Heart right ventricle (tissue), 16 donors: ENCODE results near the gene CCM2. TPM values are rescaled to one million over a fixed set of nuclear protein-coding genes. Genes with fewer than 3 reads are reported as not detected.

ENCODE experiments used
- ATAC-seq, 8 donors: fragments of 200-7000 bp; cut with Tn5 transposase; one replicate each; pipeline ENCODE4 v1.9.1; 2020; ENCODE audit warnings: mild to moderate bottlenecking in 8 of 8, moderate library complexity in 8 of 8, moderate number of reproducible peaks in 1 of 8
- DNase-seq, 2 donors: peaks; one replicate each; pipeline ENCODE4 v3.0.0-alpha.2; 2020
- H3K27ac ChIP-seq, 10 donors: fragments of 200-600 bp; sonication (generic) in 2 of 10; one replicate each; pipeline versions ENCODE4 v1.5.0 to v1.8.0; 2020 to 2022; ENCODE audit warnings: mild to moderate bottlenecking in 3 of 10
- H3K27me3 ChIP-seq, 7 donors: fragments of 200-600 bp; one replicate each; pipeline ENCODE4 v1.8.0; 2021 to 2022; ENCODE audit warnings: mild to moderate bottlenecking in 2 of 7
- H3K36me3 ChIP-seq, 9 donors: fragments of 200-600 bp; sonication (generic) in 1 of 9; one replicate each; pipeline versions ENCODE4 v1.5.0 to v1.8.0; 2020 to 2022; ENCODE audit warnings: mild to moderate bottlenecking in 2 of 9
- H3K4me1 ChIP-seq, 9 donors: fragments of 200-600 bp; sonication (generic) in 1 of 9; one replicate each; pipeline versions ENCODE4 v1.5.0 to v1.8.0; 2020 to 2022; ENCODE audit warnings: mild to moderate bottlenecking in 4 of 9
- H3K4me3 ChIP-seq, 10 donors: fragments of 200-600 bp; sonication (generic) in 2 of 10; one replicate each; pipeline versions ENCODE4 v1.5.0 to v1.8.0; 2020 to 2022; ENCODE audit warnings: mild to moderate bottlenecking in 7 of 10, moderate library complexity in 2 of 10
- H3K9me3 ChIP-seq, 11 donors: fragments of 200-600 bp in 10 of 11; sonication (generic) in 2 of 11; one replicate each; pipeline versions ENCODE4 v1.5.0 to v1.8.0; 2013 to 2022; ENCODE audit warnings: mild to moderate bottlenecking in 2 of 11, control low read depth in 1 of 11, moderate library complexity in 1 of 11
- WGBS, 2 donors: extraction: QIAGEN DNeasy Blood & Tissue Kit; methylation state at CpG; one replicate each; pipeline ENCODE4 v1.1.7; 2013; ENCODE audit warnings: inconsistent platforms in 1 of 2; 5-methylcytosine and 5-hydroxymethylcytosine counted together
- intact Hi-C, 10 donors: fragments of 100-400 bp; cut with DNase I; formaldehyde crosslinking; loops; one replicate each; pipeline versions ENCODE4 v1.11.1 to v1.14.2; 2022
- polyA plus RNA-seq, 2 donors: library from polyadenylated mRNA; stranded (reverse); fragments of 200-250 nt; gene quantifications; one replicate each; pipeline ENCODE4 v1.2.3, GENCODE V29; 2013
- total RNA-seq, 10 donors: library from RNA; stranded (reverse); fragmentation: NEBNext Ultra II Directional in 3 of 10; extraction: Animal tissue kit (Norgen Biotek cat#: 25700) in 3 of 10; gene quantifications; one replicate each; pipeline versions ENCODE4 v1.2.1 to v1.2.4, GENCODE V29; 2021 to 2023
- TF ChIP-seq, protein P1 (sequence below), 9 donors: fragments of 200-600 bp; sonication (generic) in 2 of 9; IDR thresholded peaks; one replicate each; pipeline versions ENCODE4 v1.5.0 to v1.8.0; 2021 to 2022; ENCODE audit warnings: antibody characterized with exemption in 9 of 9, mild to moderate bottlenecking in 5 of 9, moderate library complexity in 1 of 9
- donor health status: Arrhythmogenic right ventricular cardiomyopathy.
- donor health status: ischemic (EF 13 %, LVEDD 7.1; RV severe dilation, severe dysfunction).
- donor health status: healthy with polysubstance abuse.
- donor health status: DM: no; HTN: yes; CAD: no.
- donor health status: DM: no; HTN: no; CAD: no.
- donor health status: ischemic (EF 25% LVEDD 6.9; RV normal size, moderate dysfunction).
- donor health status: ischemic (EF 25% LVEDD 5.7; RV mildly dilated, moderate dysfunction).
- donor health status: healthy.
- donor health status: DM: yes; HTN: yes; CAD: no.
- donor health status: Ischemic cardiomyopathy.
- donor health status: ischemic (EF 35%, LVEDD 5.7; RV mildly dilated, moderate dysfunction).
- donor health status: nonischemic (EF 11% LVEDD 7.7; RV severe dilation, severe dysfunction).
- donor health status: DM: yes; HTN: yes; CAD: no.
- donor health status: PGD.
- donor health status: ischemic (EF 29% LVEDD 5.4; RV normal size, mild dysfunction).
- donor health status: nonischemic (EF 23%, LVEDD 6.1; RV moderate dilation, normal function).

CCM2 gene
- total and polyA plus RNA-seq, 12 donors: 21.5 to 71.1 (median 25.7) TPM

DNA sequence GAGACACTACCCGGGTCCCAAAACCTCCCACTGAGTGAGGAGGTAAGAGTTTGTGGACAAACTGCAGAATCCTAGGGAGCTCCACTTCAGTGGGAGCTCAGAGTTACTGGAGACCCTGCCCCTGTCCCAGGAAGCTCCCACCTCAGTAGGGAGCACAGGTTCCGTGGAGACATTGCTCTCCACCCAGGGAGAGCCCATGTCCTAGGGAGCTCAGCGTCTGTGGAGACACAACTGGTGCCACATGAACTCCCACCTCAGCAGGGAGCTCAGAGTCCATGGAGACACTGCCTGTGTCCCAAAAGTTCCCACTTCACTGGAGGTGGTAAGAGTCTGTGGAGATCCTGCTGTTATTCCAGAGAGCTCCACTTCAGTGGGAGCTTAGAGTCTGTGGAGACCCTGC lies 27.4 kb upstream of the CCM2 start:
- H3K9me3 ChIP-seq: no peaks in the 10 kb centered on the region
- 78 to 82% methylated on average over 3 of the region's 3 CpGs for WGBS, 2 donors
- peaks cover 0 to 79% (median 0%) of the 10 kb centered on the region in 9 donors for H3K36me3 ChIP-seq
- ATAC-seq (no peak), DNase-seq (no peak)
- no peaks in the 10 kb centered on the region for H3K27me3 ChIP-seq
- H3K4me1 ChIP-seq: peaks cover 0 to 24% (median 0%) of the 10 kb centered on the region in 9 donors
- intact Hi-C loops: loop anchor here in 6 of 10 donors (2.0 to 5.0 kb wide), 4 partner anchors 140 to 165 kb away; partner anchors contain the start of gene TBRG4 (in 1 of the 6)
- H3K27ac ChIP-seq: no peak overlapping the region
- TF ChIP-seq, protein P1, sequence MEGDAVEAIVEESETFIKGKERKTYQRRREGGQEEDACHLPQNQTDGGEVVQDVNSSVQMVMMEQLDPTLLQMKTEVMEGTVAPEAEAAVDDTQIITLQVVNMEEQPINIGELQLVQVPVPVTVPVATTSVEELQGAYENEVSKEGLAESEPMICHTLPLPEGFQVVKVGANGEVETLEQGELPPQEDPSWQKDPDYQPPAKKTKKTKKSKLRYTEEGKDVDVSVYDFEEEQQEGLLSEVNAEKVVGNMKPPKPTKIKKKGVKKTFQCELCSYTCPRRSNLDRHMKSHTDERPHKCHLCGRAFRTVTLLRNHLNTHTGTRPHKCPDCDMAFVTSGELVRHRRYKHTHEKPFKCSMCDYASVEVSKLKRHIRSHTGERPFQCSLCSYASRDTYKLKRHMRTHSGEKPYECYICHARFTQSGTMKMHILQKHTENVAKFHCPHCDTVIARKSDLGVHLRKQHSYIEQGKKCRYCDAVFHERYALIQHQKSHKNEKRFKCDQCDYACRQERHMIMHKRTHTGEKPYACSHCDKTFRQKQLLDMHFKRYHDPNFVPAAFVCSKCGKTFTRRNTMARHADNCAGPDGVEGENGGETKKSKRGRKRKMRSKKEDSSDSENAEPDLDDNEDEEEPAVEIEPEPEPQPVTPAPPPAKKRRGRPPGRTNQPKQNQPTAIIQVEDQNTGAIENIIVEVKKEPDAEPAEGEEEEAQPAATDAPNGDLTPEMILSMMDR (IDR thresholded peaks at IDR 0.05): no peak
- no peak overlapping the region for H3K4me3 ChIP-seq

GRCh38 chr7:44973610-44974401 lies 26.2 kb upstream of the CCM2 start:
- peaks cover 0 to 69% (median 0%) of the 10 kb centered on the region in 9 donors for H3K36me3 ChIP-seq
- TF ChIP-seq, protein P1 (IDR thresholded peaks at IDR 0.05): peak; percentile 43 to 72 (median 61)
- 74 to 78% methylated on average over 10 of the region's 10 CpGs for WGBS, 2 donors
- H3K9me3 ChIP-seq: no peaks in the 10 kb centered on the region
- peak in 6 of 8 donors; percentile 39 to 72 (median 56) for ATAC-seq
- peaks cover 0 to 34% (median 0%) of the 10 kb centered on the region in 9 donors for H3K4me1 ChIP-seq
- no peak overlapping the region for H3K4me3 ChIP-seq
- DNase-seq: peak in 1 of 2 donors; percentile 57
- intact Hi-C loops: loop anchor here in 8 of 10 donors (1.0 to 5.0 kb wide), 5 partner anchors 138 to 163 kb away; partner anchors contain the start of gene TBRG4 (in 1 of the 8)
- no peaks in the 10 kb centered on the region for H3K27me3 ChIP-seq
- no peak overlapping the region for H3K27ac ChIP-seq

DNA sequence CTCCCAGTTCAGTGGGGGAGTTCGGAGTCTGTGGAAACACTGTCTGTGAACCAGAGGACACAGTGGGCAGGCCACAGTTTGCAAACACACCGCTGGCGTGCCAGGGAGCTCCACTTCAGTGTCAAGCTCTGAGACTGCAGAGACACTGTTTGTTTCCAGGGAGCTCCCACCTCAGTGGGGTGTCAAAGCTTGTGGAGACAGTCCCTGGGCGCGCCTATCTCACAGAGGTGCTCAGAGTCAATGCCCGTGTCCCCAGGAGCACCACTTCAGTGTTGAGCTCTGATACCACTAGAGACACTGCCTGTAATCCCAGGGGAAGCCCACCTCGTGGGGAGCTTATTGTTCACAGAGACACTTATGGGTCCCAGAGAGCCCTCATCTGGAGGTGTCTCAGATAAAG lies 25.5 kb upstream of the CCM2 start:
- WGBS, 2 donors: 83% methylated on average over 7 of the region's 7 CpGs
- Histone ChIP-seq H3K4me1 (peaks cover 0 to 41% (median 0%) of the 10 kb centered on the region in 9 donors), H3K4me3 (no peak overlapping the region), H3K9me3 (no peaks in the 10 kb centered on the region), H3K27me3 (no peaks in the 10 kb centered on the region), H3K27ac (no peak overlapping the region), H3K36me3 (peaks cover 0 to 63% (median 0%) of the 10 kb centered on the region in 9 donors)
- no peak for DNase-seq
- intact Hi-C loops: loop anchor here in 6 of 10 donors (2.0 to 5.0 kb wide), 4 partner anchors 138 to 163 kb away; partner anchors contain the start of gene TBRG4 (in 1 of the 6)
- TF ChIP-seq, protein P1 (IDR thresholded peaks at IDR 0.05): no peak
- ATAC-seq: no peak

GRCh38 chr7:44975331-44976039 lies 24.5 kb upstream of the CCM2 start:
- DNase-seq (no peak), ATAC-seq (no peak)
- Histone ChIP-seq H3K36me3 (peaks cover 0 to 54% (median 0%) of the 10 kb centered on the region in 9 donors), H3K4me3 (no peak overlapping the region), H3K9me3 (no peaks in the 10 kb centered on the region), H3K27me3 (no peaks in the 10 kb centered on the region), H3K27ac (no peak overlapping the region), H3K4me1 (peaks cover 0 to 50% (median 5%) of the 10 kb centered on the region in 9 donors)
- intact Hi-C loops: loop anchor here in 3 of 10 donors (1.0 to 5.0 kb wide), 3 partner anchors 157 to 160 kb away; no protein-coding TSS in a partner anchor
- 93 to 95% methylated on average over 12 of the region's 12 CpGs for WGBS, 2 donors
- TF ChIP-seq, protein P1 (IDR thresholded peaks at IDR 0.05): no peak
